Heart left ventricle (tissue), 16 donors: ENCODE data around the gene MYL6B. TPM values are rescaled to one million over a fixed set of nuclear protein-coding genes. Genes with fewer than 3 reads are reported as not detected.
A peak's percentile ranks its signal among the peaks of the same experiment; 100 is the strongest.

ENCODE experiments used
- ATAC-seq, 4 donors: fragments of 200-7000 bp; cut with Tn5 transposase; one replicate each; pipeline ENCODE4 v1.9.1; 2020 to 2022; ENCODE audit warnings: moderate library complexity in 4 of 4, mild to moderate bottlenecking in 3 of 4, moderate number of reproducible peaks in 1 of 4
- DNase-seq, 5 donors: peaks; one replicate each; pipeline ENCODE4 v3.0.0-alpha.2; 2020
- H3K27ac ChIP-seq, 12 donors: fragments of 200-600 bp; sonication (generic) in 4 of 12; one replicate each; pipeline versions ENCODE4 v1.5.0 to v1.8.0; 2016 to 2022; ENCODE audit warnings: mild to moderate bottlenecking in 2 of 12
- H3K27me3 ChIP-seq, 9 donors: fragments of 200-600 bp; sonication (generic) in 2 of 9; one replicate each; pipeline versions ENCODE4 v1.5.1 to v1.8.0; 2016 to 2022; ENCODE audit warnings: mild to moderate bottlenecking in 3 of 9
- H3K36me3 ChIP-seq, 9 donors: fragments of 200-600 bp; sonication (generic) in 2 of 9; one replicate each; pipeline versions ENCODE4 v1.5.0 to v1.8.0; 2018 to 2022; ENCODE audit warnings: mild to moderate bottlenecking in 2 of 9
- H3K4me1 ChIP-seq, 12 donors: fragments of 200-600 bp; sonication (generic) in 4 of 12; one replicate each; pipeline versions ENCODE4 v1.5.0 to v1.8.0; 2016 to 2022; ENCODE audit warnings: mild to moderate bottlenecking in 3 of 12
- H3K4me3 ChIP-seq, 12 donors: fragments of 200-600 bp; sonication (generic) in 4 of 12; one replicate each; pipeline versions ENCODE4 v1.5.0 to v1.8.0; 2017 to 2022; ENCODE audit warnings: mild to moderate bottlenecking in 9 of 12, moderate library complexity in 4 of 12
- H3K9me3 ChIP-seq, 12 donors: fragments of 200-600 bp; sonication (generic) in 4 of 12; one replicate each; pipeline versions ENCODE4 v1.5.0 to v1.8.0; 2016 to 2022; ENCODE audit warnings: mild to moderate bottlenecking in 1 of 12
- POLR2A ChIP-seq, 2 donors: fragments of 450-650 bp; IDR thresholded peaks; one replicate each; pipeline ENCODE4 v1.6.1; 2017; ENCODE audit warnings: antibody characterized with exemption in 2 of 2, mild to moderate bottlenecking in 2 of 2, moderate library complexity in 2 of 2
- WGBS, 4 donors: extraction: QIAGEN DNeasy Blood & Tissue Kit in 2 of 4; methylation state at CpG; one replicate each; pipeline versions ENCODE4 v1.1.5 to v1.1.7; 2013 to 2018; 5-methylcytosine and 5-hydroxymethylcytosine counted together
- intact Hi-C, 10 donors: fragments of 100-400 bp; cut with DNase I; formaldehyde crosslinking; loops; one replicate each; pipeline versions ENCODE4 v1.11.1 to v1.14.2; 2022
- polyA plus RNA-seq, 2 donors: library from polyadenylated mRNA; stranded (reverse); fragments of 200-250 nt; gene quantifications; one replicate each; pipeline ENCODE4 v1.2.3, GENCODE V29; 2013
- total RNA-seq, 9 donors: library from RNA; depleted of rRNA in 2 of 9; stranded (reverse); fragments of >200 nt in 2 of 9; fragmentation: NEBNext Ultra II Directional in 3 of 9; extraction: Animal tissue kit (Norgen Biotek cat#: 25700) in 3 of 9; gene quantifications; one replicate each; pipeline versions ENCODE4 v1.1.0 to v1.2.4, GENCODE V29; 2016 to 2023
- TF ChIP-seq, protein P1 (sequence below), 12 donors: fragments of 200-600 bp; sonication (generic) in 4 of 12; IDR thresholded peaks; one replicate each; pipeline versions ENCODE4 v1.5.0 to v1.8.0; 2018 to 2022; ENCODE audit warnings: antibody characterized with exemption in 12 of 12, mild to moderate bottlenecking in 5 of 12
- donor health status: ischemic (EF 13 %, LVEDD 7.1; RV severe dilation, severe dysfunction).
- donor health status: healthy with polysubstance abuse.
- donor health status: DM: no; HTN: yes; CAD: no.
- donor health status: DM: no; HTN: no; CAD: no.
- donor health status: ischemic (EF 25% LVEDD 6.9; RV normal size, moderate dysfunction).
- donor health status: ischemic (EF 25% LVEDD 5.7; RV mildly dilated, moderate dysfunction).
- donor health status: healthy.
- donor health status: DM: yes; HTN: yes; CAD: no.
- donor health status: ischemic (EF 35%, LVEDD 5.7; RV mildly dilated, moderate dysfunction).
- donor health status: nonischemic (EF 11% LVEDD 7.7; RV severe dilation, severe dysfunction).
- donor health status: DM: yes; HTN: yes; CAD: no.
- donor health status: PGD.
- donor health status: ischemic (EF 29% LVEDD 5.4; RV normal size, mild dysfunction).
- donor health status: nonischemic (EF 23%, LVEDD 6.1; RV moderate dilation, normal function).

Gene MYL6B
- total and polyA plus RNA-seq, 11 donors = 27.5 to 65.9 (median 41.1) TPM

DNA sequence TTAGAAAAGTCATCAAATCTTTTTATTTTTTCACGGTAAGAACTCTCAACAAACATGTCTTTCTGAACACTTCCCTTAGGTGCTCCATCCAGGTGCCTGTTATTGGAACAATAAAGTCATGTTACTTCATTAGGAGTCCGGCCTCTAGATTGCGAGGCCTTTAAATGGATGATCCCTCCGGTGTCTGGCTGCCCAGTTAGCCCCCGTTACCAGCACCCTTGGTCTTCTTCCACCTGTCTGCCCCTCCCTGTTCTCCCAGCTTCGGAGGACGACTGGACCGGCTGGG, 48.6 kb upstream of the MYL6B start:
- WGBS, 4 donors = 0 to 3% (median 1%) methylated on average over 8 of the region's 8 CpGs
- intact Hi-C loops = loop anchor here in 6 of 10 donors (1.0 to 10.0 kb wide), 7 partner anchors 13 to 369 kb away; partner anchors contain the start of genes RPL41 (in 1 of the 6) and RPS26 (in 1 of the 6)
- Histone ChIP-seq H3K9me3 (no peaks in the 10 kb centered on the region), H3K4me1 (peaks cover 0 to 37% (median 22%) of the 10 kb centered on the region in 12 donors), H3K27ac (peak overlapping the region; percentile 6 to 92 (median 84)), H3K4me3 (peak overlapping the region; percentile 45 to 93 (median 84)), H3K36me3 (peaks cover 3 to 28% (median 23%) of the 10 kb centered on the region in 9 donors), H3K27me3 (no peaks in the 10 kb centered on the region)
- DNase-seq (no peak), ATAC-seq (no peak)
- TF ChIP-seq, protein P1, sequence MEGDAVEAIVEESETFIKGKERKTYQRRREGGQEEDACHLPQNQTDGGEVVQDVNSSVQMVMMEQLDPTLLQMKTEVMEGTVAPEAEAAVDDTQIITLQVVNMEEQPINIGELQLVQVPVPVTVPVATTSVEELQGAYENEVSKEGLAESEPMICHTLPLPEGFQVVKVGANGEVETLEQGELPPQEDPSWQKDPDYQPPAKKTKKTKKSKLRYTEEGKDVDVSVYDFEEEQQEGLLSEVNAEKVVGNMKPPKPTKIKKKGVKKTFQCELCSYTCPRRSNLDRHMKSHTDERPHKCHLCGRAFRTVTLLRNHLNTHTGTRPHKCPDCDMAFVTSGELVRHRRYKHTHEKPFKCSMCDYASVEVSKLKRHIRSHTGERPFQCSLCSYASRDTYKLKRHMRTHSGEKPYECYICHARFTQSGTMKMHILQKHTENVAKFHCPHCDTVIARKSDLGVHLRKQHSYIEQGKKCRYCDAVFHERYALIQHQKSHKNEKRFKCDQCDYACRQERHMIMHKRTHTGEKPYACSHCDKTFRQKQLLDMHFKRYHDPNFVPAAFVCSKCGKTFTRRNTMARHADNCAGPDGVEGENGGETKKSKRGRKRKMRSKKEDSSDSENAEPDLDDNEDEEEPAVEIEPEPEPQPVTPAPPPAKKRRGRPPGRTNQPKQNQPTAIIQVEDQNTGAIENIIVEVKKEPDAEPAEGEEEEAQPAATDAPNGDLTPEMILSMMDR (IDR thresholded peaks at IDR 0.05) = no peak
- TF ChIP-seq POLR2A (IDR thresholded peaks at IDR 0.05) = no peak

DNA sequence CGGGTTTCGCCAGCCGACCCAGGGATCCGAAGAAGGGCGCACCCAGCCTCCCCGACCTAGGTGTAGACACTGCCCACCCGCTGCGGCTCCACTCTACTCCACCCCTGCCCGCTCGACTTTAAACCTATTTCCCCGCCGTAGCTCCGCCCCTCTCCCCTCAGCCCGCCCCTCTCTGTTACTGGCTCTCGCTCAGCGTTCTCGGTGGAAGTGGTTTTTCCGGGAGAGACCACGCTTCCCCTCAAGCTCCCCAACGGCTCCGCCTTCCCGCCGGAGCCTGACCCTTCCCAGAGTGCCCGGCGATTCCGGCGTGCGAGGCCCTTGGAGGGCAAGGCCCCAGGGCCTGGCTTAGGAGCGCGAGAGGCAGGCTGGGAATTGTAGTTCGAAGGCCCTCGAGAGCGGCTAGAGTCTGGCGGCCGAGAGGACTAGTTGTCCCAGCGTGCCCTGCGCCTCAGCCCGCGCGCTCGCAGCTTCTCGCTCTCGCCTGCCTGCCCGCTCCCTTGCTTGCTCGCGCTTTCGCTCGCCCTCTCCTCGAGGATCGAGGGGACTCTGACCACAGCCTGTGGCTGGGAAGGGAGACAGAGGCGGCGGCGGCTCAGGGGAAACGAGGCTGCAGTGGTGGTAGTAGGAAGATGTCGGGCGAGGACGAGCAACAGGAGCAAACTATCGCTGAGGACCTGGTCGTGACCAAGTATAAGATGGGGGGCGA, 48.1 kb upstream of the MYL6B start, which contains the start of gene PA2G4:
Gene PA2G4 (plus strand): TSS at position 451 of the 706 bp plus-strand sequence. CDS start 179 bp downstream, at position 630.
- peak; percentile 98 to 99 (median 99) for ATAC-seq
- WGBS, 4 donors = 0% methylated on average over 42 to 60 of the region's 60 CpGs
- peaks cover 0 to 37% (median 22%) of the 10 kb centered on the region in 12 donors for H3K4me1 ChIP-seq
- peak within 1 kb of the TSS; percentile 6 to 92 (median 84) for H3K27ac ChIP-seq
- peaks cover 3 to 33% (median 28%) of the 10 kb centered on the region in 9 donors for H3K36me3 ChIP-seq
- DNase-seq = peak; percentile 98 to 99 (median 99)
- H3K4me3 ChIP-seq = peak within 1 kb of the TSS; percentile 45 to 93 (median 84)
- H3K27me3 ChIP-seq = no peaks in the 10 kb centered on the region
- intact Hi-C loops = loop anchor here in 6 of 10 donors (1.0 to 10.0 kb wide), 7 partner anchors 12 to 369 kb away; partner anchors contain the start of genes RPL41 (in 1 of the 6) and RPS26 (in 1 of the 6)
- no peaks in the 10 kb centered on the region for H3K9me3 ChIP-seq
- TF ChIP-seq, protein P1 (IDR thresholded peaks at IDR 0.05) = peak in 1 of 12 donors; percentile 7
- peak; percentile 55 to 93 for TF ChIP-seq POLR2A (IDR thresholded peaks at IDR 0.05)

DNA sequence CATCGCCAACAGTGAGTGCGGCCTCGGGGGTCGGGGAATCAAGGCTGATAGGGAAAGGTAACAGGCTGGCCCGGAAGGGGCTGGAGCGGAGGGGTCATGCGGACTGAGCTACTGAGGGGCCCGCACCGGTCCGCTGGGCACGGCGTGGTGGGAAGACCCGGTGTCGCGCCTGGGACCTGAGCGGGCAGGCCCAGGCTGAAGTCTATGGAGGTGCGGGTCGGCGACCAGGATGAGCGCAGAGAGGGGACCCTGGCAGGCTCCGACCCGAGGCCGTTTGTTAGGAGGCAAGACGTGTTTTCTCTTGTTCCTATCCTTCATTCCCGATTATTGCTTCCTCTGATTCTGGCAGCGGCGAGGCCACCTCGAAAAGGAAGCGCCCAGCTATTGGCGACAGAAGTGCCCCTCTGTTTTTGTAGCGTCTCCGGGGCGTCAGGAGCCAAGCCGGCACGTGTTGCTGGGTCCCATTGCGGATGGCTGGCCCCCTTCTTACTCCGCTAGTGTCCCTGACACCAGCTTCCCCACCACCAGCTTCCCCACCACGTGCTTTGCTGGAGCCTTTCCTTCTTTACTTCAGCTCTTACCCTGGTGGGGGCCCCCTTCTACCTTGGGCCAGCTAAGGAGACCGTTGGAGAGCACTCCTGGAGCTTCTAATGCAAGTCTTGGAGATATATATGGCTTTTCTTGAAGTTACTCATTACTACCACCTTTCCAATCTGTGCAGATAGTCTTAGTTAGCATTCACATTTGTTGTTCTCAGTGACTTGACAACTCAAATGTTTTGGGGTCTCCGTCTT, 47.4 kb upstream of the MYL6B start:
- intact Hi-C loops = loop anchor here in 6 of 10 donors (1.0 to 10.0 kb wide), 7 partner anchors 11 to 370 kb away; partner anchors contain the start of genes RPL41 (in 1 of the 6) and RPS26 (in 1 of the 6)
- peak overlapping the region; percentile 45 to 93 (median 84) for H3K4me3 ChIP-seq
- ATAC-seq (peak; percentile 2 to 34 (median 26)), DNase-seq (peak in 1 of 5 donors; percentile 45)
- no peaks in the 10 kb centered on the region for H3K27me3 ChIP-seq
- peaks cover 3 to 41% (median 36%) of the 10 kb centered on the region in 9 donors for H3K36me3 ChIP-seq
- WGBS, 4 donors = 1% methylated on average over 19 to 40 of the region's 40 CpGs
- H3K4me1 ChIP-seq = peaks cover 0 to 37% (median 22%) of the 10 kb centered on the region in 12 donors
- no peaks in the 10 kb centered on the region for H3K9me3 ChIP-seq
- peak overlapping the region; percentile 5 to 92 (median 84) for H3K27ac ChIP-seq
- no peak for TF ChIP-seq POLR2A (IDR thresholded peaks at IDR 0.05)

DNA sequence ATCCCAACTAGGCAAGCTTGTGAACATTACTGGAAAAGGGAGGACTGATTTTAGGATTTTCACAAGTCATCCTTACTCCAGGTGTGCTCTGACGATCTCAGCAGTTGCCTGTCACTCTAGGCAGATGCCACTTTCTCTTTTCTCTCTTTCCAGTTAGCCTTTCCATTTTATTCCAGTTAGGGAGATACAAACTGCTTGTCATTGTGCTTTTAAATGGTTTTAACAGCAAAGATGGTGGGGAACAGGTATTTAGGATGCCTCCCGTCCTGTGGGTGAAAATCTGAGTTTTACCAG, 46.8 kb upstream of the MYL6B start:
- Histone ChIP-seq H3K36me3 (peaks cover 3 to 46% (median 41%) of the 10 kb centered on the region in 9 donors), H3K4me3 (peak overlapping the region in 11 of 12 donors; percentile 51 to 93 (median 85)), H3K9me3 (no peaks in the 10 kb centered on the region), H3K4me1 (peaks cover 0 to 37% (median 22%) of the 10 kb centered on the region in 12 donors), H3K27me3 (no peaks in the 10 kb centered on the region), H3K27ac (peak overlapping the region in 3 of 12 donors; percentile 84 to 92 (median 84))
- TF ChIP-seq POLR2A (IDR thresholded peaks at IDR 0.05) = no peak
- TF ChIP-seq, protein P1 (IDR thresholded peaks at IDR 0.05) = no peak
- ATAC-seq (no peak), DNase-seq (no peak)
- intact Hi-C loops = loop anchor here in 2 of 10 donors (10.0 kb wide), 2 partner anchors 101 to 371 kb away; no protein-coding TSS in a partner anchor
- 34 to 44% (median 36%) methylated on average over 2 of the region's 2 CpGs for WGBS, 4 donors
